GM18907 (cell line): ENCODE data around the gene CDKL2.

Source experiments
- ATAC-seq: cut with Tn5 transposase; IDR thresholded peaks from one replicate; pipeline ENCODE4 v1.9.1; 2021; ENCODE audit warnings: mild to moderate bottlenecking, moderate library complexity; ENCODE audit not compliant: unreplicated experiment

CDKL2 gene

DNA sequence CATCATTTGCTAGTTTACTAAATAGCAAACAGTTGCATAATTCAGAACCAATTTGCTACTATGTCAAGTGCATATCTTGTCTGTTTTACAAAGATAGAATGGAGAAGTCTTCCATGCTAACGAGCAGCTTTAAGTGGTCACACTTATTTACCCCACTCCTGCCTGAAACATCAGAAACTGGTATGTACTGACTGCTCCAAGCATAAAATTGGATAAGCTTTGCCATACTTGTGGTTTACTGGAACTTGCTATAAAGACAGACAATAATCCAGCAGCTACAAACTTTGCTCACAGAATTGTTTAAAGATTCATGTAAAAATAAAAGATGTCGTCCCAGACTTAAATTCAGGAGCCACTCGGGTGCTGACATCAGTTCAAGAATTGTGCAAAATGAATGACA, 13.3 kb upstream of the CDKL2 start:
- ATAC-seq, result no peak

- no peak for ATAC-seq
These were observed 8.9 kb upstream of the CDKL2 start for GRCh38 chr4:75639124-75639695.

DNA sequence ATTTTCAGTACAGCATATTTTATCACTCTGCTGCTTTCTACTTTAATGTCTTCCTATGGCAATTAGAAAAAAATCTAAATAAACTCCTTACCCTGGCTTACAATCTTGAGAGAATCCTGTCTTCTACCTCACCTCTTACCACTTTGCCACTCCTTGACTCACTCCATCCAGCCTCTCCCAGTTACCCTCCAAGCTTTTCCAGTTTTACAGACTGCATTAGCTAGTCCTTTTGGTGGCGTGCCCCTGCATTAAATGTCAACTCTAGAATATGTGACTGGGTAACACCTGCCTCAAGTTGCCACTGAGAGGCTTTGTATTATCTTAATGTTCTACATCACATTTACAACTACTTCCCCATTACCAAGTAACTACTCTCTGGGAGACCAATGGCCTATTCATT, 7.5 kb upstream of the CDKL2 start:
- no peak for ATAC-seq

GRCh38 chr4:75637176-75637575, 6.8 kb upstream of the CDKL2 start:
- ATAC-seq, result no peak

- no peak for ATAC-seq
These were observed 4.6 kb upstream of the CDKL2 start for GRCh38 chr4:75634951-75635350.

- no peak for ATAC-seq
These were observed 4.0 kb upstream of the CDKL2 start for GRCh38 chr4:75634281-75634680.

DNA sequence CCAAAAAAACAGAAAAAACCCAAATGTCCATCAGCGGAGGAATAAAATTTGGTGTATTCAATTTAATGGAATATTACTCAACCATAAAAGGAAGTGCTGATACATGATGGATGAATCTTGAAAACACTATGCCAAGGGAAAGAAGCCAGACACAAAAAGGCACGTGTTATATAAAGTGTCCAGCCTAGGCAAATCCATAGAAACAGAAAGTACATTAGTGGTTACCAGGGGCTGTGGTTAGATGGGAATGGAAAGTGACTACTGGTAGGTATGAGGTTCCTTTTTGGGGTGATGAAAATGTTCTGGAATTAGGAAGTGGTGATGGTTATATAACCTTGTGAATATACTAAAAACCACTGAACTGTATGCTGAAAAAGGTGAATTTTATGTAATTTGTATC, 3.5 kb upstream of the CDKL2 start:
- no peak for ATAC-seq

DNA sequence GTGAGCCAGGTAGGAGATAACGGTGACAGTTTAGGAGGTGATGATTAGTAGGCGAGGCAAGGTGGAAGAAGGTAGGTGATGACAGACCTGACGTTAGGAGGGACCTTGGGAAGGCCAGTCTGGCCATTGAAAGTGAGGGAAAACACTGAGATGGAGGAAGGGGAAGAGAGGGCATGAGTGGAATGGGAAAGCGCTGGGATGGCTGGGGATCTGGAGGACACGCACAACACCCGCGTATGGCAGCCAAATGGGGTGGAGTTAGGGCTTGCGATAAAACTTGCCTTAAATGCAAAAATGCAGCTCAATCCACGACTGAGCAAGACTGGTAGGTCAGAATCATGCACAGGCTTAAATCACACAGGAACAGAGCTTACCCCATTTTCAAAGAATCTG, 605 bp upstream of the CDKL2 start:
- ATAC-seq, result no peak

- ATAC-seq, result no peak
These were observed 1.1 kb downstream of the CDKL2 start for GRCh38 chr4:75629239-75629638.

- no peak for ATAC-seq
These were observed 7.3 kb downstream of the CDKL2 start for GRCh38 chr4:75623026-75623425.

DNA sequence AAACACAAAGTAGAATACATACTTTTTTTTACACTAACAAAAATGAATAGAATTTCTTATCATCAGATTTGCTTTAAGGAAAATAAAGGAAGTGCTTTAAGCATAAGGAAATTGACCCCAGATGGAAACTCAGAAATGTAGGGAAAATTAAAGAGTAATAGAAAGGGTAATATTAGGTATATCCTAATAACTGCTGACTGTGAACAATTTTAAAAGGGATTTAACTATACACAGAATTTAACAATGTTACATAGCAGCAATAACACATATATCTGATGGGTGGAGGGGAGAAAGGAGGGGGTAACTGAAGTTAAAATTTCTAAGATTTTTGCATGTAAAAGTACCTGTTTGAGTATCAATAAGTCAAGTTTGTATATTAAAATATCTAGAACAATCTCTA, 8.6 kb downstream of the CDKL2 start:
- no peak for ATAC-seq

GRCh38 chr4:75612306-75612705, 18.0 kb downstream of the CDKL2 start:
- ATAC-seq, result no peak

GRCh38 chr4:75605928-75606327, 24.4 kb downstream of the CDKL2 start:
- ATAC-seq, result no peak

- no peak for ATAC-seq
These were observed 30.7 kb downstream of the CDKL2 start for GRCh38 chr4:75599647-75600046.

- no peak for ATAC-seq
These were observed 31.9 kb downstream of the CDKL2 start for GRCh38 chr4:75598390-75598789.

- no peak for ATAC-seq
These were observed 34.3 kb downstream of the CDKL2 start for GRCh38 chr4:75596061-75596460.

DNA sequence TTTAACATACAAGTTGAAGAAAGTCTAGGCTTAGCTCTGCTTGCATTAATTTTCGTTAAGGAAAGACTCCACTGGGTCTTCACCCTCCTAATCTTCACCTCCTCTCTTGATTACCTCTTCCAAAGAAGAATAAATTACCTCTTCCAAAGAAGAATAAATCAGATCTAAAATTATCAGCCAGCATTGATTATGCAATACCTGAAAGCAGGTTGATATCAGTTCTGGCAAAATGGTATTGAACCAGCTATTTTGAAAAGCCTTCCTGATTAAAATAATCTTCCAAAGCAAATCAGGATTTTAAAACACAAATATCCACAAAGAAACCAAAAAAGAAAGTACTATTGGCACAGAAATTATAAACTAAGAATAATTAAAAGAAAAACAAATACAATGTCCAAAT, 36.9 kb downstream of the CDKL2 start:
- no peak for ATAC-seq

DNA sequence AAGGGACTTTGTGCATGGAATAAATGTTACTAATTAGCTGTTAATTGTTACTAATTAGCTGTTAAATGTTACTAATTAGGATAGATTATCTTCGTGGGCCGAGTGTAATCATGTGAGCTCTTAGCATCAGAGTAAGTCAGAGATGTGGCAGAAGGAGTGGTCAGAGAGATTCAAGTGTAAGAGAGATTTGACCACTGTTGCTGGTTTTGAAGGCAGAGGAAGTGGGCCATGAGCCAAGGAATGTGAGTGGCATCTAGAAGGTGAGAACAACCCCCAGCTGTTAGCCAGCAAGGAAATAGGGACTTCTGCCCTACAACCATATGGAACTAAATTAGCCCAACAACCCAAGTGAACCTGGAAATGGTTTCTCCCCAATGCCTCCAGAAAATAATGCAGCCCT, 46.3 kb downstream of the CDKL2 start:
- ATAC-seq, result no peak

DNA sequence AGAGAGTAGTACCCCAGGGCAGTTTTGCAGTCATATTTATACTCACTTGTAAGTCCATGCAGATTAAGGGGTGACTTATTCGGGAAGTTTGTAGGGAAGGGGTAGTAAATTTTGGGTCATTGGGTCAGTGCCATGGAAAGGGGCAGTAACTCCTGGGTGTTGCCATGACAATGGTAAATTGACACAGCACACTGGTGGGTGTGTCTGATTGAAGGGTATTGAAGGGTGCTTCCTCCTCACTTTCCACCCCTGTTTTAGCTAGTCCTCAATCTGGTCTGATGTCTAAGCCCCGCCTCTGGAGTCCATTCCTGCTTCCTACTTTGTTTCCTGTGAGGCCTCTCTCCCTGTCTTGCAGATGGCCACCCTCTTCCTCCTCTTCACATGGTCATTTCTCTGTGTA, 62.6 kb downstream of the CDKL2 start:
- ATAC-seq, result no peak

DNA sequence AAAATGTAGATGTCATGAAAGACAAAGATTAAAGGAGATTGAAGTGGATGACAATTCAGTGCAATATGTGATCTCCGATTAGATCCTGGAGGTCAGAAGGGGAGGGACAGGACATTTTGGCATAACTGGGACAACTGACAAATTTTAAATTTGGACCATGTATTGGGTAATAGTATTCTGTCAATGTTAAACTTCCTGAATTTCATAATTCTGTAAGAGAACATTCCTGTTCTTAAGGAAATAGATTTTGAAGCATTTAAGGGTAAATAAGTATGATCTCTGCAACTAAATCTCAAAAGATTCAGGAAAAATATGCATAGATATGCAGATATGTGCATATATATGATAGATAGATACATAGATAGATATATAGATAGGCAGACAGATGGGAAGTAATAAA, 63.4 kb downstream of the CDKL2 start:
- ATAC-seq, result no peak

DNA sequence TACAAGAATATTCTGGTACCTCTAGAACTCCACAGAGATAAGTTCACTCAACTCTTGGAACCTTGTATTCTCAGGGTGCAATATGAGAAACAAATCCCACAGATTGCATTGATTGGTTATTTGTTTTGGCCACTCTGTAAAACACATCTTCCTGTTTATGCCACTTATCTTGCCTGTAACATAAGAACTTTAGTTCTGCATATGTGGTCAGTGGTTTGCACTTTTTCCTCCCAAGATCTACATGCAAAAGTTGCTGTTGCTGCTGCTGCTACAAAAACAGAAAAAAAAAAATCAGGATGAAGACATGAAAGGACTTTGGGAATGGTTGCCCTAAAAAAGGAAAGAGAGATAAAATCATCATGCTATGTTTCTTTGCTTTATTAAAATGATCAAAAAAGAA, 64.8 kb downstream of the CDKL2 start:
- no peak for ATAC-seq

GRCh38 chr4:75564023-75564422, 66.3 kb downstream of the CDKL2 start:
- no peak for ATAC-seq

GRCh38 chr4:75561789-75562188, 68.5 kb downstream of the CDKL2 start:
- ATAC-seq, result no peak

DNA sequence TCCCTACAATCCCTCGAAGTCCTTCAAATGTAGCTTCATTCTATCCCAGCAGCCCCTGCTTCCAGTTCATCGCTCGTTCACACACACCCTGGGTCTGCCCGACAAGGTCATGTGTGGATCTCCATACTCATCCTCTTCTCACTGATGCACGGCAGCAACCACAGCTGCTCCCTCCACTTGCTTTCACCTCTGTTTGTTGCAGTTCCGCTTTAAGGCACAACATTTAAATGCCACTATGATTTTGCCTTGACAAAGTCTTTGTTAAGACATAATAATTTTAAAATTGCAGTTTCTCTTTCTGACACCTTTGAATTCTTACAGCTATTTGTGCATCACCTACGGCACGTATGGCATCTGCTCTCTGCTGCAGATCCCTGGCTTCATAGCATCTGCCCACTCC, 72.6 kb downstream of the CDKL2 start:
- ATAC-seq, result no peak
